GM03348 (cell line): ENCODE measurements around the gene OSBPL5.

ENCODE experiments used
- DNase-seq: peaks from one replicate; pipeline ENCODE4 v3.0.0; 2012; ENCODE audit warnings: low spot score

The OSBPL5 gene

DNA sequence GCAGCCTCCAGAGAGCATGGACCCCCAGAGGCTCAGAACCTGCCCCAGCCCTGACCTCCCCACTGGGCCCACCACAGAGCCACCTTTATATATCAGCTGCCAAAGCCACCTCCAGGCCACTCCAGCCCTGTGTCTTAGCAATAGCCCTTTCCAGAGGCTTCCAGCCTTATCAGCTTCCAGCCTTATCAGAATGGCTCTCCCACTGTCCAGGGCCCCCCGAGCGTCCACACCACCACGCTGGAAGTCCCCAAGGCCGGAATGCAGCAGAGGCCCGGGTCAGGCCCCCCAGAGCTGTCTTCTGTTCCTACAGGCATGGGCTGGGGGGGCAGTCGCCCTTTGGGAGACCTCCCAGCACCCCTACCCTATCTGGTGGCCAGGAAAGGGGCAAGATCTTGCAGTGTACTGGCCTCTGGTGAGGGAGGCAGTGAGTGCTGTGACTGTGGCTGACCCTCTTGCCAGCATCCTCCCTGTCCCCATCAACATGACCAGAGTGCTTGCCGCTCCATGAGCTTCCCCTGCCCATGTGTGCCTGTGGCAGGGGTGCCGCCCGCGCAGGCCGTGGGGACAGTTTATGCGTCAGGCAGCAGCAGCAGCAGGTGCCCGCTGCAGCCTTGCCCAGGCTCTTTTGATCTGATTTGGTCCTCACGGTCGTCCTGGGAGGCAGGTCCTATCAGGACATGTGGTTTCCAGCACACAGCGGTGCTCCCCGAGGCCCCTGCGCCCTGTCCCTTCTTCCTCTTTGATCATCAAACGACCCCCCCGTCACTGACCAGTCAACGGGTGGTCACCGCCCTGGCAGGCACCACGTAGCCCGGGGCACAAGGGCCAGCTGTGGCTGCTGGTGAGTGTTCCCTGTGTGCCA, 15.9 kb downstream of the OSBPL5 start:
- DNase-seq, result no peak

DNA sequence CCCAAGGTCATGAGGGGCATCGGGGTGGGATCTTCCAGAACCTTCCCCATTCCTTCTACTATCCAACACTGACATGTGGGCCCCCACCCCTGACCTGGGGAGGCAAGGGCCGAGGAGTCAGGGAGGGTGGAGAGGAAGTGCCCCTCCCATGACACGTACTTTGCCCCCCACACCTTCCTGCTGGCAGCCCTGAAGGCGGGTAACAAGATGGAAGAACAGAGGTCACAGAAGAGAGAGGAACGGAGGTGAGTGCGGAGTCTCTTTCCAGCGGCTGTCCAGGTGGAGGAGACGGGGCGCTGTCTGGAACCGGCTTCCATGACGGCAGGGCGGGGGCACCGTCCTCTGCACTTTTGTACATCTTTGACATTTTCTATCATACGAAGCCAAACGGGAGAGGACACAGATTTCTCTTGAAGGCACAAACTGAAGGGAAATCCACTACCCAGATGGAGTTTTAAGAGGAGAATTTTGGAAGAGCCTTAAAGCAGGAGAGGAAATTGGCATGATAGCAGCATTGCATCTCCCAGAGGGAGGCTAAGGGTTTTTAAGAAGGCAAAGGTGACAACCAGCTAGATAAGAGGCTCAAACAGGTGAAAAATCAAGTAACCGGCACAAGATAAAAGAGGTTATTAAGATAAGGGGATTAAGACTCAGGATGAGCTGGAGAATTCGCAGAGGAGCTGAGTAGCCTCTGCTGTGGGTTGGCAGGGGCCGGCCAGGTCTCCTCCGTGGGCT, 16.7 kb downstream of the OSBPL5 start:
- DNase-seq, result no peak

DNA sequence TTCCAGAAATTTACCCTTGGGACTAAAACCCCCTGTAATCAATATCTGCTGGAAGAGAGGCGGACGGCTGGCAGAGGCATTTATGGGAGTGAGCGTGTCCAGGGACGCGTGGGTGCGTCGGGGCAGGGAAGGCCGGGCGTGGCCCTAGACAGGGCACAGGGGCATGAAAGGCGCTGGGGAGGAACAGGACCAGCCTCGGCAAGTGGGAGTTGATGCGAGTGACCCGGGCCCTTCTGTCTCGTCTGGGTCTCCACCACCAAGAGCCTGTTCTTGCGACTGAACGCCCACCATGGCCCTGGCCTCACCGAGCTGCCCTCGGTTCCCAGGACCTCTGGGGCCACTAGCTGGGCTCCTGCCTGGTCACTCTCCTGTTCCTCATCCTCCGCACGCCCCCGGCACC, 17.5 kb downstream of the OSBPL5 start:
- DNase-seq, result no peak

DNA sequence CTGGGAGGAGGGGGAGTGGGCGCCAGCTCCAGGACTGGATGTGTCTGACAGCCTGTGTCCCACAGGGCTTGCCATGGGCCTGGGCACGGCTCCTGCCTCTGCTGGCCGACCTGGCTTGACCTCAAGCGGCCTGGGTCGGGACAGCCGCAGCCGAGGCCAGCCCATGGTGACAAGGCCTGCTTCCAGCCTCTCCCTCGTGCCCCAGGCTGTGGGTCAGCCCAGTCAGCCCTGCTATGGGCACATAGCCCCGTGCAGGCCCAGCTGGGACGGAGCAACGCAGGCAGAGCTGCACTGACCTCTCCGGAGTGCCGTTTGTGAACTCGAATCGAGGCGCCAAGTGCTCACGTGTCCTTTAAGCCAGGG, 17.9 kb downstream of the OSBPL5 start:
- peak; percentile 36 for DNase-seq

DNA sequence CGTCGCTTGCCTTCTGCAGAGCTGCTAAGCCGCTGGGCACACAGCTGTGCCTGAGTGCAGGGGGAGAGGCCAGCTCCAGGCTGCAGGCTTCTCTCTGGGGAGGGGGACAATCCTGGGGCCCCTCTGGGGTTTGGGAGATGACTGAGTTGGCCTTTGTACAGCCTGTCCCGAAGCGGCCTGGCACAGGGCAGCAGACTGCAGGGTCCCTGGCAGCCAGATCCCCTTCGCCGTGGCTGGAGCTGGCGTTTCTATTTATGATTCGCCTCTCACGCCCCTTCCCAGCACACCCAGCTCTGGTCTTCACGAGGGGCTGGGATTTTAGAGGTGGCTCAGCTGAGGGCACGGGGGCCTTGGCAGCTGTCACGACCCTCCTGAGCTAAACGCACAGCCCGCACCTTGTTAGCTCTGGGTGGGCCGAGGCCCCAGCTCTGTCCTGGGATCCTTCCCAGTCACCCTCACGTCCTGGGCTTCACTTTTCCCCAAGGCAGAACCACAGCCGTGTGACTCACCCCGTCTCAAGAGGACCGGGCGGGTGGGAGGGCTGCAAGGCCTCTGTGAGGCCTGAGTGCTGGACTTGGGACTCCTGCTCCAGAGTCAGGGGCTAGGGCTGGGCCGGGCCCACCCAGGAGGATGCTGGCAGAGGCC, 18.4 kb downstream of the OSBPL5 start:
- DNase-seq, result peak; percentile 92

DNA sequence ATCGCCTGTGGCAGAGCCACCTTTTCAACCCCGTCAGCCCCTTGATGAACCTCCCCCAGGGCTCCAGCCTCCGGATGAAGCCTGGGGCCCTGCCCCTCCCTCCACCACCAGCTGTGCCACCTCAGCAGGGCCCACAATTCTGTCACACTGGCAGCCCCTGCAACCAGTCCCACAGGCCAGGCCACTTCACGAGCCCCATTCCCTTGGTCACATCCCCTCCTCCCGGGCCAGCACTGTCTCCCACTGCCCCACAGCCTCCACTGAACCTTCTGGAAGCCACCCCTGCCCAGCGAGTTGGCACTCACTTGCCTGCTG, 19.9 kb downstream of the OSBPL5 start:
- DNase-seq, result no peak

DNA sequence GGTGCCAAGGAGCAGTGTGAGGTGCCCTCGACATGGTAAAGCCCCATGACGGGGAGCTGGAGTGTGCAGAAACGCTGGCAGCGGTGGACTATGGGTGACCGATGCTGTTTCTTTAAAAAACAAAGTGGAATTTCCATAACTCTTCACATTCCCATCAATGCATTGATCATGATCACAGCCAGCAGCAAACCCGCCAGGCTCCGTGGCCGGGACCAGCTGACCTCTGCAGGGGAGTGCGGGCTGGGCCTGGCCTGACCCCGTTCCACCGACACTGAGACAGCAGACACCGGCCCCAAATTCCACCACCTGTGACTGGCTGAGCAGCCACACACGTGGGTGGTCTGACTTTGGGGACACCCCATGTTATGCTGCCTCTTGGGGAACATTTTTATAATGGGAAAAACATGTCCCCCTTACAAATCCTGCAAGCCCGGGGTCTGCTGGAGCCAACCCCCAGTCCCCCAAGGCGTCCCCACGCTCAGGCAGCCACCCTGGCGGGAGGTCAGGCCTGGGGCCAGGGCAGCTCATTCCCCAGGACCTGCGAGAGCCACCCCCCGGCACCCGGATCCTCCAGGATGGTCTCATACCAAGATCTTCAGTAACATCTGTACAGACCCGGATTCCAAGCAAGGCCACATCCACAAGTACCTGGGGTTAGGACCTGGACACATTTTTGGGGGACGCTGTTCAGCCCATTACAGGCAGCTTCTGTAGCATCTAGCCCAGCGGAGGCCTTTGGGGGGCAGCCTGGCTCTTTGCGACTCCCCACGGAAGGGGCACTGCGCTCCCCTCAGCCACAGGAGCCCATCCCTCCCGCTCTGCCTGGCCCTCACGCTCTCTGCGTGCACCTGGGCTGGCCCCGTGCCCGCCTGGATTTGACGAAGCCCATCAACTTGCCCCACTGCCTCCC, 20.6 kb downstream of the OSBPL5 start:
- no peak for DNase-seq

DNA sequence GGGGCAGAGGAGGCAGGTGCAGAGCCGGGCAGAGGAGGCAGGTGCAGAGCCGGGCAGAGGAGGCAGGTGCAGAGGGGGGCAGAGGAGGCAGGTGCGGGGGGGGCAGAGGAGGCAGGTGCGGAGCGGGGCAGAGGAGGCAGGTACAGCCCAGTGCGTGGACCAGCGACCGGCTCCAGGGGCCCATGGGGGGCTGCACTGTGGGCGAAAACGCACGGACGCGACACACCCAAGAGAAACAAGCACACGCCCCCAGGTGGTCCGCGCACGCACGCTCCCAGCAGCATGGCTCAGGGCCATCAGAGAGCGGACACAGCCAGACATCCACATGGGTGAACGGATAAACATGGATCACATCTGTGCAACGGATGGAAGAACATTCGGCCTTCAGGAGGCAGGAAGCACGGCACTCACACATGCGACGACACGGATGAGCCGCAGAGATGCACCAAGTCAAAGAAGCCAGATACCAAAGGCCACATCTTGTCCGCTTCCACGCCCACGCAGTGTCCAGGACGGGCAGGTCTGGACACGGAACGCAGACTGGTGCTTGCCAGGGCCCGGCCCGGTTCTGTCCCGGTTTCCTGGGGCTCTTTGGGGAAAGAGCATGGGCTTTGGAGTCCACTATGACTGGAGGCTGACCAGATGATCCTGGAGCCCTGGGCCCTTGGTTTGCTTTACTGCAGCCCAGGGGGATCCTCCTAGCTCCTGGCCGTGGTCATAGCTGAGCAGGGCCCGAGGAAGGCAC, 21.8 kb downstream of the OSBPL5 start:
- no peak for DNase-seq

DNA sequence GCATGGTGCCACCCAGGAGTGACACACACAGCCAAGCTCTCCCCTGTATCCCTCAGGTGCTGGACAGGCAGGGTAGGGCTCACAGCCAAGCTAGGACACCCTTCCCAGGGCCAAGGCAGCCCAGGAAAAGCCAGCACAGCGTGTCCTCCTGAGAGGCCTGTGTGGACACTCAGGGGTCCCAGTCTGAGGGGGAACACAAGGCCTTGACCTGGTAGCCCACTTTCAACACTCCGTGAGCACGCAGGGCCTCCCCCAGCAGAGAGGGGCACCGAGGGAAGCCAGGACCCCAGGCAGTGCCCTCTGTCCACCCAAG, 24.9 kb downstream of the OSBPL5 start:
- no peak for DNase-seq

DNA sequence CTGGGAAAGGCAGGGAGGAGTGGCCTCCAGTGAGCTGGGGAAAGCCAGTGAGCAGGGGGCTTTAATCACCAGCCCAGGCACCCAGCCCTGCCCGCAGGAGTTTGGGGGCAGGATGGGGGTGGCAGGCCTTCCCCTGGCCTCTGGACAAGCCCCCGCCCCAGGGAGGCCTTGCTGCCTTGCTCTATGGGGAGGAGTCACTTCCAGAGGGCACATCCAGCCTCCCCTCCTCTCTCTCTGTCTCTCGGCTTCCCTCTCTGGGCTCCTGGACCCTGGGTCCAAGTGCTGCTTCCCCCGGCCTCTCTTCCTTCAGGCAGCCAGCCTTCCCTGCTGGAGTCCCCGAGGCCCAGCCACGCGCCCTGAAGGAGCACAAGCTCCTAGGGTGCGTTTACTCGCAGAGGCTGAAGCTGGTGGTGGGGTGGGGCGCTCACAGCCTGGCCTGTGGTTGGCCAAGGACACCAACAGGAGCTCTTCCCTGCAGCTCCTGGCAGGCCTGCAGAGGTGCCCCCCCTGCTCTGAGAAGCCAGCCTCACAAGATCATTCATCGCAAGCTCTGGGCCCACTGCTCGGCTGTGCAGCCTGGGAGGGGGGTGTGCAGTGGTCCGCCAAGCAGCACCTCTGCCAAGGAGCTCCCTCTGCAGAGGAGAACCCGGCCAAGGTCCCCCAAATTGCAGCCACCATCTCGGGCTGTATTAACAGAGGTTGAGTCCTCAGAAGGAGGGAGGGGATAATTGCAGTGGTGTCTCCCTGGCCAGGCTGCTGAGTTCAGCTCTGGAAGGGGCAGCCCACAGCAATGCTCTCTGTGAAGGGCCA, 25.4 kb downstream of the OSBPL5 start:
- DNase-seq, result no peak

DNA sequence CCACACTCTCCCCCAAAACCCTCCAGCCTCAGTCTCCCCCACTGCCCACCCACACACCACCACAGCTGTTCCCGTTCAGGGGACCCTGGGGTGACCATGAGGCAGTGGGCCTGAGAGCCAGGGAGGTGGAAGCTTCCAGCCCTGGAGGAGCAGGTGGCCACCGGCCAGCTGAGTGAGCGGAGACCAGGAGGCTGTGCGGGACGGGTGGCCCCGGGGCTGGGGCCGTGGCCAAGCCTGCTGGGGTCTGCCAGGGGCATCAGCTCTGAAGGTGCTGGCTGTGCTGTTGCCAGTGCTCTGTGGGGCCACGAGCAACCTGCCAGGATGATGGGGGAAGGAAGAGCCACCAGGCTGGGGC, 26.0 kb downstream of the OSBPL5 start:
- DNase-seq, result no peak

DNA sequence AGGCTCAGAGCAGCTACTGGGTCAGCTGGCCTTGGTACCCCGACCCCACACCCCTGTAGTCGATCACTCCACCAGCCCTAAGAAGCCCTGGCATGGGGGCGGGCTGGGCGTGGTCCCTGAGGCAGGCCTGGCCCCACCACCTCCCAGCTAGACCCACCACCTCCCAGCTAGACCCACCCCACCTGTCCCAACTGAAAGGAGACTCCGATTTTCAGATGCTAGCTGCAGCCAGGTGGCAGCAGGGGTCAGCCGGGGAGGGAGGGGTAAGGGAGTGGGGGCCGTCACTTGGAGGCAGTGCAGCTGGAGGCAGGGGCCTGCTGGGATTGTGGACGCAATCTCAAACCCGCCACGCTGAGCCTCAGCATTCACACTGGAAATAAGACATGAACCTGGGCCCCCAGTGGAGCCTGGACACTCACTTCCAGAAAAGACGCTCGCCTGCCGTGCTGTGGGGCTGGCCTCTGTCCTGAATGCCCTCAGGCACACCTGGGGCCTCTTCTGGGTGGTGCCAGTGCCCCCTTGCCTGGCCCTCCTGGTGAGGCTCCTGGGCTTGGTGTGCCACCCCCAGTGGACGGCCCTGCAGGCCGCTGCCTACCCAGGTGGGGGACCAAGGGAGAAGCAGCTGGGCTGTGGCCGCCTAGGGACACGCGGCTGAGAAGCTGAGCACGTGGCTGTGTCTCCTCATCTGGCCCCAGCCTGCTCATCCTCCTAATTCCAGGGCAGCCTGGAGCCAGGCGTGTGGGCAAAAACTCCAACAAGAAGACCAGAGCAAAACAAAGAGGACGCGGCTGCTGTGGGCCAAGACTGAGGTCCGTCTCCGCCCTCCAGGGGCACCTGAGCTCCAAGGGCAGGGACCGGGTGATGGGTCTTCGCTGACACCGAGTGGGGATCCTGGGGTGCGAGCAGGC, 26.7 kb downstream of the OSBPL5 start:
- no peak for DNase-seq

DNA sequence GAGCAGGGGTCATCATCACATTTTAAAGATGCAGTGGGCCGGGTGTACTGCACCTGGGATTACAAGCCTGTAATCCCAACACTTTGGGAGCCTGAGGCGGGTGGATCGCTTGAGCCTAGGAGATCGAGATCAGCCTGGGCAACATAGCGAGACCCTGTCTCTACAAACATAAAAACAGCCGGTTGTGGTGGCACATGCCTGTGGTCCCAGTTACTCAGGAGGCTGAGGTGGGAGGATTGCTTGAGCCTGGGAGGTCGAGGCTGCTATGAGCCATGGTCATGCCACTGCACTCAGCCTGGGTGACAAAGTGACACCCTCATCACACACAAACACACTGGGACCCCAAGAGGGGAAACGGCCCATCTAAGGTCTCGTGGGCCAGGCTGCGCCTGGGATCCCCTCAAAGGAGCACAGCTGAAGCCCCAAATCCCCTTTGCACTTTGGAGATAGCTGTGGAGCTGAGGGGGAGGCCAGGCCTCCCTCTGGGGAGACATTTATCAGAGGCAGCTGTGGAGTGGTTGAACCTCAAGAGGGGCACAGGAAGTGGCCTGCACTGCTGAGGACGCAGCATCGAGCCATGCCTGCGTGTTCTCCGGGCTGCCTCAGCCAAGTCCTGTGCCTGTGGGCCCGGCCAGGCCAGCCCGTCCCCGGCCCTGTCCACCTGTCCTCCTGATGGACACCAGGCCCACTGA, 27.5 kb downstream of the OSBPL5 start:
- no peak for DNase-seq

DNA sequence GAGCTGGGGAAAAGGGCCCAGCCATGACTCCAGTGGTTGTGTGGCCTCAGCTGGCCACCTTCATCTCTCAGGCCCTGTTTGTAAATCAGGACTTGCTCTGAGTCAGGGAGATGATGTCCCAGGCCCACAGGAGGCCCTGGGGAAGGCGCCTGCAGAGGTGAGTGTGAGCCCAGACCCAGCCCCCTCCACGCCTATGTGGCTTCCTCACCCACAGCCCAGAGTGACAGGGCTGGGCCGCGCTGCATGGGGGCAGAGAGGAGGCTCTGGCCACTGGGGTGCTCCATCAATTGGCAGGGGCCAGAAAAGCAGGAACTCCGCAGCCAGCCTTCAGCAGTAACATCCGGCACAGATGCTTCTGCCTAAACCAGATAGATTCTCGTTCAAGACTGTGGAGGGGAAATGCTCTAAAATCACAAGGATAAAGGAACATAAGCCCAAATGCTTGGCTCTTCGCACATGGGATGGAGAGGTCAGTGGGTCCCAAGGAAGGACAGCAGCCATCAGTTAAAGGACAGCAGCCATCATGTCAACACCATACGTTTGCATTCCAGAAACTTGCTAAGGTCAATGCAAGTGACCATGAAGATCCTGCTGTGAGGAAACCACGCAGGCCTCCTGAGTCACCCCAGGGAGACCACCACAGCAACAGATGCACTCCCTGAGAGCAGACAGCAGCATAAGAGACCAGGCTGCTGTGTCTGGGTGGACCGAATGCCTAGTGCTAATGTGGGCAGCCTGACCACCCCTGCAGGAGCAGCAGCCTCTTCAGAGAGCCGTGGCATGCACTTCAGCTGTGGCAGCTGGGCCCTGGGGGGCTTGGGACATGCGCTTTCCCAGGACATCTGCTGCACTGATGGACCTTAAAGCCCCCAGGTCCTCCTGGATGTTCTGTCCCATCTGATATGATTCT, 28.3 kb downstream of the OSBPL5 start:
- no peak for DNase-seq

DNA sequence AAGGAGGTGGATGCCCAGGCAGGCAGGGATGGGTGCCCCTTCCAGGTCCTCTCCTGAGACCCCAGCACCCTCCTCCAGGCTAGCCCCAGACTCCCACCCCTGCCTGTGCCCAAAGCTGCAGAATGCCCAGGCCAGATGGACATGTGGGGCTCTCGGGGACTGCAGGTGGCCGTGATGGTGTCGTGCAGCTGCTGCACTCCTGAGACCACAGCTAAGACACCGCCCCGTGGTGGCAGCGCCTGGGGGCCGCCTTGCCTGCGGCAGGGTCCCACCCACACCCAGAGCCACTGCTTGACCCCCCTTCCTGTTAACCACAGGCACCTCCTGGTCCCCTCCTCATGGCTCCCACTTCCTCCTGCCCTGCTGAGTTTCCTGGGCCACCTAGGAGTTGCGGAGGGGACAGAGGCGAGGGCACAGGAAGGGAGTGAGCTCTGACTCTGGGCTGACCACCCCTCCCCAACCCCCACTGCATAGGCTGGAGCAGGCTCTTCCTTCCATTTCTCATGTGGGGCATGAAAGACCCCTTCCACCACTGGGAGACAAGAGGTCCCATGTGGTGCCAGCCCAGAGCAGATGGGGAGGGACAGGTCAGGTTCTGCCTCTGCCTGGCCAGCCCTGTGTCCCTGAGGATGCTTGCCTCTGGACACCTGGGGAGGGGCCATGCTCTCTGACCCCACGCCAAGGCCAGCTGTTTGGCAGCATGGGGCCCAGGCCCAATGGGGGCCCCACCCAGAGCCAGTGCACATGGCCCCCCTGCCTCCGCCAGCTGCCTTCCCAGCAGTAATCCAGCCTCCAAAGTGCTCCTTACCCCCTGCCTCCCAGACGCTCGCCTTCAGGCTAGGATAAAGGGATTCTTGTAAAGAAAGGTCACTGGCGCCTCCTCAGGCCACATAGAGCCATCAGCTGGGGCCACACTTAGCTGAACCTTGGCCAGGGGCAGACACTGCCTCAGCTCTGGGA, 29.3 kb downstream of the OSBPL5 start:
- DNase-seq, result no peak

DNA sequence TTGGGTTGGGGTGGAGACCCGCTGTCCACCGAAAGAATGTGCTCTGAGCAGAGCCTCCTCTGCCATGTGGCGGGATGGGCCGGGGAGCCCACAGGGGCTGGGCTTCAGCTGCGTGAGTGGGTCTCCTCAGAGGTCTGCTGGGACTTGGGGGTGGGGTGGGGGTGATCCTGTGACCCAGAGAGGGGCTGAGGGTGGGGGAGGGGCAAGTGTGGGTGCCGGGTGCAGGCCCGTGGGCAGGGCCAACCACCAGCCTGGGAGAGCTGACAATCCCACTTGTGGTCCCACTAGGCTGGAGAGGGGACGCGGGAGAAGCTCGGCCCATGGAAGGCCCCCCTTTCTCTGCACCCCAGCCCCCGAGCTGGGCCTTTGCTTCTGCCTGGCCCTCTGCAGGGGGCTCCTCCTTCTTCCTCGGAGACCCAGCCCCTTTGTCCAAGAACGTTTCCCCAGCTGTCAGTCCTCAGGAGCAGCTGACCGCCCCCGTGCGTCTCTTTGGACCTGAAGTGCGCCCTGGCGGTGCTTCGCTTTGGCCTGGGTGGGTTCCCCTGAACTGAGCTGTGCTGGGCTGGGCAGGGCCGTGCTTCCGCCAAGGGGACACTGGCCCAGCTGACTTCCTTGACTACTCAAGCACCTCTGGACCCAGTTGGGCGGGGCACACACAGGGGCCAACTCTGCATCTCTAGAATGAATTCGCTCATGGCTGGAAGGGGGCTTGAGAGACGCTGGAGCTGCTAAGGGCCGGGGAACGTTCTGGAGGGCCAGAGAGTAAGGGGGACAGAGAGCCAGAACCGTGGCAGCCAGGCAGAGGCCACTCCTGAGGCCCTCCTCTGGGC, 30.2 kb downstream of the OSBPL5 start:
- no peak for DNase-seq
